Type B pancreatic cell (in vitro differentiated cells): ENCODE data around the gene RGR. TPM values are rescaled to one million over a fixed set of nuclear protein-coding genes. Genes with fewer than 3 reads are reported as not detected.

Source experiments
- DNase-seq: peaks from one replicate; pipeline ENCODE4 v3.0.0; 2021; ENCODE audit warnings: mixed read lengths; ENCODE audit not compliant: unreplicated experiment; ENCODE audit errors: extremely low spot score
- H3K27ac Mint-ChIP-seq: 2 replicates; pipeline ENCODE4 v1.8.0; 2021; ENCODE audit warnings: mild to moderate bottlenecking, mixed read lengths
- H3K27me3 Mint-ChIP-seq: 2 replicates; pipeline ENCODE4 v1.8.0; 2021; ENCODE audit warnings: mixed read lengths
- H3K36me3 Mint-ChIP-seq: 2 replicates; pipeline ENCODE4 v1.8.0; 2021; ENCODE audit warnings: mixed read lengths
- H3K4me1 Mint-ChIP-seq: one replicate; pipeline ENCODE4 v1.8.0; 2021; ENCODE audit warnings: mixed read lengths; ENCODE audit not compliant: unreplicated experiment
- H3K4me3 Mint-ChIP-seq: 2 replicates; pipeline ENCODE4 v1.8.0; 2021; ENCODE audit warnings: mild to moderate bottlenecking, mixed read lengths
- H3K9me3 Mint-ChIP-seq: 2 replicates; pipeline ENCODE4 v1.8.0; 2021; ENCODE audit warnings: mixed read lengths
- total RNA-seq: library from RNA; stranded (reverse); gene quantifications from 2 replicates; pipeline ENCODE4 v1.2.1, GENCODE V29; 2021; ENCODE audit warnings: low replicate concordance
- TF ChIP-seq, protein P1 (sequence below): fragments of 200-600 bp; sonication (generic); conservative IDR thresholded peaks from 2 replicates; pipeline ENCODE4 v1.5.0; 2021; ENCODE audit warnings: antibody characterized with exemption, mild to moderate bottlenecking

RGR gene
- total RNA-seq, 1 donor from 2014 or later, result not detected

DNA sequence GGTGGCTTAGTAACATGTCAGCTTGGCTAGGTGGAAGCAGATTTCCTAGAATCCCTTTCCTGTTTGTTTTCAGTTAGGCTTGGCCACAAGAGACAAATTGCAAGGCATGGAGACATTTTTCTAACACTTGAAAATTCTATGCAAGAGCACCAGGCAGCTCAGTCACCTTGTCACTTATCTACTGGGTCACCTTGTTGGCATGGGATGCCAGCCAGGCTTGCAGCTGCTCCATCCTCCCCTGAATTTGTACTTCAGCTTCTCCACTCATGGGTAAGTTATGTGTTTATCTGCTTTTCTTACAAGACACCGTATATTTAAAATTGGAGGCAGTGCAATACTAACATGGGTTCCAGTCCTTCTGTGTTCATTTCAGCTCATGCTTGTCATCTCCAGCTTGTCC is 43.3 kb downstream of the RGR start:
- Mint-ChIP-seq H3K4me3 (no peak overlapping the region), H3K4me1 (no peaks in the 10 kb centered on the region), H3K36me3 (no peaks in the 10 kb centered on the region), H3K9me3 (peaks cover 5% of the 10 kb centered on the region), H3K27me3 (peaks cover 16% of the 10 kb centered on the region), H3K27ac (no peak overlapping the region)
- DNase-seq, result no peak
- TF ChIP-seq, protein P1, sequence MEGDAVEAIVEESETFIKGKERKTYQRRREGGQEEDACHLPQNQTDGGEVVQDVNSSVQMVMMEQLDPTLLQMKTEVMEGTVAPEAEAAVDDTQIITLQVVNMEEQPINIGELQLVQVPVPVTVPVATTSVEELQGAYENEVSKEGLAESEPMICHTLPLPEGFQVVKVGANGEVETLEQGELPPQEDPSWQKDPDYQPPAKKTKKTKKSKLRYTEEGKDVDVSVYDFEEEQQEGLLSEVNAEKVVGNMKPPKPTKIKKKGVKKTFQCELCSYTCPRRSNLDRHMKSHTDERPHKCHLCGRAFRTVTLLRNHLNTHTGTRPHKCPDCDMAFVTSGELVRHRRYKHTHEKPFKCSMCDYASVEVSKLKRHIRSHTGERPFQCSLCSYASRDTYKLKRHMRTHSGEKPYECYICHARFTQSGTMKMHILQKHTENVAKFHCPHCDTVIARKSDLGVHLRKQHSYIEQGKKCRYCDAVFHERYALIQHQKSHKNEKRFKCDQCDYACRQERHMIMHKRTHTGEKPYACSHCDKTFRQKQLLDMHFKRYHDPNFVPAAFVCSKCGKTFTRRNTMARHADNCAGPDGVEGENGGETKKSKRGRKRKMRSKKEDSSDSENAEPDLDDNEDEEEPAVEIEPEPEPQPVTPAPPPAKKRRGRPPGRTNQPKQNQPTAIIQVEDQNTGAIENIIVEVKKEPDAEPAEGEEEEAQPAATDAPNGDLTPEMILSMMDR, result no peak

DNA sequence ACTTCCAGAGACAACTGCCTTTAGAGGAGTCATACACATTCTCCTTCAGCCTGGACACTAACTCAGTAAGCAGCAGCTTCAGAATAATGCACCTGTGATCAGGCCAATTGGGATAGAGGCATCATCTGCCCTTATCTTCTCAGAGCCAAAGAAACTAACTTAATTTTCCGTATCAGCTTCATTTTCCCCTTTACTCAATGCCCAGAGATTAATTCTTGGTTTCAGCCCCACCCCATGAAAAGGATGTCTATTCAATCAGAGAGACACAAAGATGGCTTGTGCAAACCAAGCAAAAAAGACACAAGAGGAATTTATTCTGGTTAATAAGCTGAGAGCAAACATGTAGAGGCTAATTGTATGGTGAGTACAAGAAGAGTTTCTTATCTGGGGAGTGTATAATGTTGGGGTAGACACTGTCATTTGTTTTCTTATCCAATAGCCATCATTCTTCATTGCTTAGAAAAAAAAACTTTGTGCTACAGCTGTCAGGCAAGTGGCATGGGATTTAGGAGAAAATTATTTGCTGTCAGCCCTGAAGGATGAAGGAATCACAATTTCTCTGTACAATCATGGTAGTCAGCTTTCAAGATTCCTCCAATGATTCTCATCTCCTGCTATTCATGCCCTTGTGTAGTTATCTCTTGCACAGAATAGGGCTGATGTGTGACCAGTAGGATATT is 44.8 kb downstream of the RGR start:
- Mint-ChIP-seq H3K4me3 (no peak overlapping the region), H3K36me3 (no peaks in the 10 kb centered on the region), H3K27me3 (peaks cover 16% of the 10 kb centered on the region), H3K27ac (no peak overlapping the region), H3K4me1 (no peaks in the 10 kb centered on the region), H3K9me3 (peaks cover 5% of the 10 kb centered on the region)
- no peak for DNase-seq
- TF ChIP-seq, protein P1, result no peak

DNA sequence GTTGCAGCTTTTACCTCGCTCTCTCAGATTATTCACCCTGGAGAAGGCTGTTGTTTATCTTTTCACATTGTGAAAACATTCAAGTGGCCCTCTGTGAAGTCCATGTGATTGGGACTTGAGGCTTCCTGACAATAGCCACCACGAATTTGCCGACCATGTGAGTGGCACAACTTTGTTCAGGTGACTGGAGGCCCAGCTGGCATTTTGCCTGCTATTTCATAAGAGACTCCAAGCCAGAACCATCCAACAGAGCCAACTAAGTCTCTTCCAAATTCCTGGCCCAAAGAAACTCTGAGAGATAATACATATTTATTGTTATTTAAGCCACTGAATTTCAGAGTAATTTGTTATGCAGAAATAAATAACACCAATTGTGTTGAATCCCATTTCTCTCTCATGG is 45.4 kb downstream of the RGR start:
- TF ChIP-seq, protein P1, result no peak
- Mint-ChIP-seq H3K27me3 (peaks cover 16% of the 10 kb centered on the region), H3K27ac (no peak overlapping the region), H3K36me3 (no peaks in the 10 kb centered on the region), H3K4me3 (no peak overlapping the region), H3K9me3 (peaks cover 5% of the 10 kb centered on the region), H3K4me1 (no peaks in the 10 kb centered on the region)
- DNase-seq, result no peak

DNA sequence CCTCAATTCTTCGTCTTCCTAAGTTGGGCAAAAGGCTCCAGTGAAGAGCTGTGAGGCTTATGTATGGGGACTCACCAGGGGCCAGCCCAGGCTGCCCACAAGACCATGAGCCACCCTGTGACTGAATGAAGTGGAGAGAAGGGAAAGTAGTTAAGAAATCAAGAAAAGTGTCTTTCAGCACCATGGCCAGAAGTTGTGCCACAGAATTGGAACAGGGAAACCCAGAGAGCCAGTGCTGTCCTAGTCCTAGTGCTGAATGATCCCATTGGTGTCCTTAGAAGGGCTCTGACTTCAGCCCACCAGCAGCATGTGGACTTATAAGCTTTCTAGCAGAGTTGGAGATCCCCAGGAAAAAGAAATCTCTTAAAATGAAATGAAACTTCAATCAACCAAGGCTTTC is 46.5 kb downstream of the RGR start:
- TF ChIP-seq, protein P1, result no peak
- peaks cover 16% of the 10 kb centered on the region for H3K27me3 Mint-ChIP-seq
- no peaks in the 10 kb centered on the region for H3K36me3 Mint-ChIP-seq
- H3K4me1 Mint-ChIP-seq, result no peaks in the 10 kb centered on the region
- H3K4me3 Mint-ChIP-seq, result no peak overlapping the region
- no peak for DNase-seq
- peaks cover 5% of the 10 kb centered on the region for H3K9me3 Mint-ChIP-seq
- no peak overlapping the region for H3K27ac Mint-ChIP-seq

DNA sequence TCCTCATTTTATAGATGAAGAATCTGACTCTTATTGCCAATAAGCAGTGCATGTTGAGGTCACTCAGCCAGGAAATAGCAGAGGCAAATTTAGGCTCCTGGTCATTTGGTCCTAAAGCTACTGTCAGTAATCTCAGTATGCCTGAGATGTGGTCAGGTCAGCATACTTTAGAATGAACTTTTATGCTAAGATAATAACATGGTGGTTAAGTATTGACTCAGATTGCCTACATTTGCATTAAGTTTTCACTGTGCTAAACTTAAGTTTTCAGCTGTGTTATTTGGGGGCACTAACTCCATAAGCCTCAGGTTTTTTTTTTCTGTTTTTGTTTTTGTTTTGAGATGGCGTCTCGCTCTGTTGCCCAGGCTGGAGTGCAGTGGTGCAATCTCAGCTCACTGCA is 47.6 kb downstream of the RGR start:
- Mint-ChIP-seq H3K4me3 (no peak overlapping the region), H3K27ac (no peak overlapping the region), H3K9me3 (peaks cover 5% of the 10 kb centered on the region), H3K4me1 (no peaks in the 10 kb centered on the region), H3K36me3 (no peaks in the 10 kb centered on the region), H3K27me3 (peaks cover 14% of the 10 kb centered on the region)
- DNase-seq, result no peak
- TF ChIP-seq, protein P1, result no peak
